ENCODE results near the gene CLN5. TPM values are rescaled to one million over a fixed set of nuclear protein-coding genes. Genes with fewer than 3 reads are reported as not detected.
A peak's percentile ranks its signal among the peaks of the same experiment; 100 is the strongest.

The CLN5 gene
- polyA plus RNA-seq, 3 donors from 2014 or later = 3.2 to 7.4 (median 7.0) TPM

DNA sequence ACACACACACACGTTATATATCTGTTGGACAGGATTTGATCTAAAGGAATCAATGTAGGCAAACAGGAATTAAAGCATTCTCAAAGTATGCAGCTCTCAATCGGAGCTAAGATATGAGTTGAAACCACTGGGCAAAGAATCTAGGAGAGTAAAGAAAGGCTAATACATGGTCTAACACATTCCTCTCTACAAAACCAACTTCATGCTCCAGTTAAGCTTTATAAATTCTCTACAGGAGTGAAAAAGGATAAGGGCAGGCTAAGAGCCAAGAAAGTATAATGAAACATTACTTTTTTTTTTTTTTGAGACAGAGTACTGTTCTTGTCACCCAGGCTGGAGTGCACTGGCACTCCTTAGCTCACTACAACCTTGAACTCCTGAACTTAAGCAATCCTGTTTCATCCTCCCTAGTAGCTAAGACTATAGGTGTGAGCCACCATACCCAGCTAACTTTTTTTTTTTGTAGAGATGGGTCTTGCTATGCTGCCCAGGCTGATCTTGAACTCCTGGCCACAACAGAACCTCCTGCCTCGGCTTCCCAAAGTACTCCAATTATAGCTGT is 24.5 kb downstream of the CLN5 start:
- Mint-ChIP-seq H3K27me3 (ENCODE audit: low read depth in 3 of 3) (peaks cover 0 to 1% (median 0%) of the 10 kb centered on the region in 3 donors), H3K36me3 (peaks cover 4 to 51% (median 24%) of the 10 kb centered on the region in 3 donors), H3K27ac (no peak overlapping the region), H3K4me3 (no peak overlapping the region), H3K9me3 (no peaks in the 10 kb centered on the region), H3K4me1 (peaks cover 18 to 79% of the 10 kb centered on the region in 2 donors)
- no peak for DNase-seq

GRCh38 chr13:77016888-77017623 is 25.2 kb downstream of the CLN5 start:
- Mint-ChIP-seq H3K36me3 (peaks cover 4 to 47% (median 24%) of the 10 kb centered on the region in 3 donors), H3K4me3 (no peak overlapping the region), H3K27ac (no peak overlapping the region), H3K9me3 (no peaks in the 10 kb centered on the region), H3K27me3 (ENCODE audit: low read depth in 3 of 3) (peaks cover 0 to 1% (median 0%) of the 10 kb centered on the region in 3 donors), H3K4me1 (peaks cover 24 to 81% of the 10 kb centered on the region in 2 donors)
- DNase-seq = no peak

DNA sequence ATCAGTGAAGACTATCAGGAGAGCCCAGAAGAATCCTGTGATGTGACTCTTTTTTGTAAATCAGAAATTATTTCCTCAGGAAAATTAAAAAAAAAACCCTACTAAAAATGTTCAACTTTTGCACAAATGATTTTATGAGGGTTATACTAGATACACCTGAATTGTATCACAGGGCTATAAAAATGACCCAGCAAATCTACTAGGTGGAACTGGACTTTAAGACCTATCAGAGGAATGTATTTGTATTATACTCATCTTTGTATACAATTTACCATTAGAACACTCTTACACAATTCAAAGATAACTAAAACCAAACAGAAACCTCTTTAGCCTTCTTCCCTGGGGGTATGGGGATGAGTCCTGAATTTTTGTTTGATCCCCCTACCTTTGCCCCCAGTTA is 27.9 kb downstream of the CLN5 start:
- Mint-ChIP-seq H3K27ac (no peak overlapping the region), H3K4me3 (no peak overlapping the region), H3K27me3 (ENCODE audit: low read depth in 3 of 3) (peaks cover 0 to 2% (median 0%) of the 10 kb centered on the region in 3 donors)

DNA sequence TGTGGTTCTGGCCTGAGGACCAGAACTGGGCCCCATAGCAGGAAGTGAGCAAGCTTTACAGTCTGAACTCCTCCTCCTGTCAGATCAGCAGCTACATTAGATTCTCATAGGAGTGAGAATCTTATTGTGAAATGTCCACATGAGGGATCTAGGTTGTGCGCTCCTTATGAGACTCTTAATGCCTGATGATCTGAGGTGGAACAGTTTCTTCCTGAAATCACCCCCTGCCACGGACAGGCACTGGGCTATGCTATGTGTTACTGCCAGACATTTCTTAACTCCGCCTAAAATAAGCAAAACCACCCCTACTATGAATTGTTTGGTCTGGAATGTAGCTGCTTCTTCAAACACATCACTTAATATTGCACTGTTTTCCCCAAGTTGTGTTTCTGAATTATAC is 30.5 kb downstream of the CLN5 start:
- peaks cover 2 to 13% (median 6%) of the 10 kb centered on the region in 3 donors for H3K27me3 Mint-ChIP-seq (ENCODE audit: low read depth in 3 of 3)
- H3K4me1 Mint-ChIP-seq = peaks cover 60 to 91% of the 10 kb centered on the region in 2 donors
- no peak overlapping the region for H3K4me3 Mint-ChIP-seq
- DNase-seq = no peak
- H3K36me3 Mint-ChIP-seq = peaks cover 0 to 10% (median under 1%) of the 10 kb centered on the region in 3 donors
- H3K27ac Mint-ChIP-seq = peak overlapping the region in 2 of 6 donors; percentile 23 to 41
- H3K9me3 Mint-ChIP-seq = no peaks in the 10 kb centered on the region

More for the DNA sequence above, 27.9 kb downstream of the CLN5 start:
- Mint-ChIP-seq H3K4me1 (peaks cover 45 to 81% of the 10 kb centered on the region in 2 donors), H3K9me3 (no peaks in the 10 kb centered on the region), H3K36me3 (peaks cover 0 to 23% (median 14%) of the 10 kb centered on the region in 3 donors)
- no peak for DNase-seq

GRCh38 chr13:77026255-77026860 is 34.5 kb downstream of the CLN5 start:
- Mint-ChIP-seq H3K27me3 (ENCODE audit: low read depth in 3 of 3) (peaks cover 7 to 13% (median 12%) of the 10 kb centered on the region in 3 donors), H3K27ac (peak overlapping the region; percentile 80 to 94 (median 92)), H3K9me3 (no peaks in the 10 kb centered on the region), H3K4me3 (peak overlapping the region; percentile 93 to 98 (median 96)), H3K4me1 (peaks cover 55 to 65% of the 10 kb centered on the region in 2 donors), H3K36me3 (peaks cover 0 to 3% (median 0%) of the 10 kb centered on the region in 3 donors)
- DNase-seq = peak; percentile 69 to 75 (median 72)

DNA sequence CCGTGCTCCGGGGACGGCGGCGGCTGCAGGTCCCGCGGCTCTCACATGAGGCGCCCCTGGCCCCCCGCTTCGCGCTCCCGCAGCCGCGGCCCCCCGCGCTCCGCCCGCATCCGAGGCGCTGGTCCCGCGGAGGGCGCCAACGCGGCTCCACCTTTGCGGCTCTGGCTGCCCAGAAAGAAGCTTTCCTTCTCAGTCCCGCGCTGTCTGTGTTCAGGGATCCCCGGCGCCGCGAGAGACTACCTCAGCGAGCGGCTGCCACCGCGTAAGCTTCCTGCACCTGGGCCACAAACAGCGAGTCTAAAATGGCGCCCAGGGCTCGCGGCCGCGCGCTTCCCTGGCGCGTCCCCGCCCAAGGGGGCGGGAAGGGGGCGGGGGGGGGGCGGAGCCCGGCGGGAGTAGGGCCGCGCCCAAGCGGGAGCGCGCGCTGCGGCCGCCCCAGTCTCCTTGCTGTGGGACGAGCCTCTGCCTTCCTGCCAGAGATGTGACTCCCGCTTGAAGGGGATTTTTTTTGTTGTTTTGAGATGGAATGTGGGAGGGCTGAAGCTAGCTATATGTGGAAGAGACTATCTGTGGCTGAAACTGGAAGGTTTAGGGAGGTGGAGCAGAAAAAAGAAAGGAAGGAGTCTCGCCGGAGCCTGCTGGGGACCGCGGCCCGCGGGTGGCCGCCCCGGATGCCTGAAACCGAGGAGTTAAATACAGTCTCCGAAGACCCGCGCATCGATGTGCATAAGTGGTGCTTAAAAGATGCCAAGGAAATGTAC is 35.2 kb downstream of the CLN5 start, which contains the start of gene FBXL3:
TSS of gene FBXL3 (minus strand) at position 299 of the 761 bp plus-strand sequence. CDS start 5,299 bp downstream, outside the sequence.
- peak within 1 kb of the TSS; percentile 95 to 100 (median 96) for H3K4me3 Mint-ChIP-seq
- peaks cover 49 to 58% of the 10 kb centered on the region in 2 donors for H3K4me1 Mint-ChIP-seq
- peaks cover 0 to 3% (median 0%) of the 10 kb centered on the region in 3 donors for H3K36me3 Mint-ChIP-seq
- DNase-seq = peak; percentile 79 to 83 (median 83)
- no peaks in the 10 kb centered on the region for H3K9me3 Mint-ChIP-seq
- H3K27me3 Mint-ChIP-seq (ENCODE audit: low read depth in 3 of 3) = peaks cover 8 to 13% (median 12%) of the 10 kb centered on the region in 3 donors
- peak within 1 kb of the TSS; percentile 89 to 99 (median 96) for H3K27ac Mint-ChIP-seq

GRCh38 chr13:77028202-77028601 is 36.3 kb downstream of the CLN5 start:
- Mint-ChIP-seq H3K27me3 (ENCODE audit: low read depth in 3 of 3) (peaks cover 9 to 13% (median 12%) of the 10 kb centered on the region in 3 donors), H3K4me3 (peak overlapping the region; percentile 93 to 100 (median 95)), H3K36me3 (peaks cover 0 to 3% (median 0%) of the 10 kb centered on the region in 3 donors), H3K27ac (peak overlapping the region in 2 of 6 donors; percentile 37 to 56), H3K4me1 (peaks cover 37 to 47% of the 10 kb centered on the region in 2 donors), H3K9me3 (no peaks in the 10 kb centered on the region)
- DNase-seq = no peak

DNA sequence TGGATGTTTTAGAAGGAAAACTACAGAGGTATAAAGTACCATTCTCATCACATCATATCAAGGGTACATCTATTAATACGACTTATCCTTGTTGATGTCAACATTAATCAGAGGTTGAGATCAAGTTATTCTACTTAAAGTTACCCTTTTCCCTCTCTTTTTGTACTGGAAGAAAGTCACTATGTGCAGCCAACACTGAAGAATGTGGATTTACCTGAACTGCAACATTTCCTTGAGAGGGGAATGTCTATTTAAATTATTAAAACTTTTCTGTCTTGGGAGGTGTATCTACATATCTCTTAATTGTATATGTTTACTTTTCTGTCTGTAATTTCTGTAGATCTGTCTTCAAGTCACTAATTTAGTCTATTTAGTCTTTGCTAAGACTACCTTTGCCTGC is 37.6 kb downstream of the CLN5 start:
- Mint-ChIP-seq H3K4me3 (no peak overlapping the region), H3K4me1 (peaks cover 26 to 34% of the 10 kb centered on the region in 2 donors), H3K9me3 (no peaks in the 10 kb centered on the region), H3K27me3 (ENCODE audit: low read depth in 3 of 3) (peaks cover 9 to 13% (median 12%) of the 10 kb centered on the region in 3 donors), H3K36me3 (peaks cover 0 to 3% (median 0%) of the 10 kb centered on the region in 3 donors), H3K27ac (no peak overlapping the region)
- DNase-seq = no peak

DNA sequence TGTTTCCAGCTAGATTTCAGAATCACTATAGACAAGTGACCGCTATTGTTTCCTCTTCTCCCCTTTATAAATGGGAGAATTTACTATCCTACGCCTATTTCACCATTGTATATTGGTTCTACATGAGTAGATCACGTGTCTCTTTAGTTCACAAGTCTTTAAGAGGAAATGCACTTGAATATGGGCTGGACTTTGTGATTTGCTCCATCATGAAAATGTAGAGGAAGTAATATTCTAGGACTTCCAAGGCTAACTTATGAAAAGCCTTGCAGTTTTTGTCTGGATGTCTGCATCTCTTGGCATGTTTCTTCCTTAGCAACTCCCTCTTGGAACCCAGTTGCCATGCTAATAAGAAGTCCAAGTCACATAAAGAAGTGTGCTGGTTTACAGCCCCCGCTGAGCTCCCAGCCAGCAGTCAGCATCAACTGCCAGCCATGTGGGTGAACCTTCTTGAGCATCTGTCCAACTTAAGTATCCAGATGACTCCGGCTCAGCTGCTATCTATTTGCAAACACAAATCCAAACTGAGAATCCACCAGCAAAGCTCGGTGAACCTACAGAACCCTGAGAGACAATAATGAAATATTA is 39.9 kb downstream of the CLN5 start:
- Mint-ChIP-seq H3K27ac (no peak overlapping the region), H3K9me3 (no peaks in the 10 kb centered on the region), H3K27me3 (ENCODE audit: low read depth in 3 of 3) (peaks cover 2 to 11% (median 9%) of the 10 kb centered on the region in 3 donors), H3K4me3 (no peak overlapping the region), H3K36me3 (peaks cover 0 to 3% (median 0%) of the 10 kb centered on the region in 3 donors), H3K4me1 (peaks cover 9 to 14% of the 10 kb centered on the region in 2 donors)
- no peak for DNase-seq

DNA sequence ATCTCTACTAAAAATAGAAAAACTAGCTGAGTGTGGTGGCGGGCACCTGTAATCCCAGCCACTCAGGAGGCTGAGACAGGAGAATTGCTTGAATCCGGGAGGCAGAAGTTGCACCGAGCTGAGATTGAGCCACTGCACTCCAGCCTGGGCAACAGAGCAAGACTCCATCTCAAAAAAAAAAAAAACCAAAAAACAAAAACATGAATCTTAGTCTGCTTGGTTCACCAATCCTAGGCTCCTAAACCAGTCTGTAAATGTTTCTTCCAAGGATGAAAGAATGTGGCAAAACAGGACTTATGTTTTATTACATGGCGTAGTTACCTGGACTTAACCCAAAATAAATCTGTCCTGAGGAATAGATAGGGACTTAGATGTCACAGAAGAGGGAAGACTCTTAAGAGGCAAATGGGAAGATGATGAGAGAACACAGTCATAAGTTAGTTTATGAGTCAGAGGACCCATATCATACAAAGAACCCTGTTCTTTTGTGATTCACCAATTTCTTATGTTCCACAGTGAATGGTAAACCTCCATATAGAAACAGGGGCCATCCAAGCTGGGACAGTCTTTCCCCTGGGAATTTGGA is 41.9 kb downstream of the CLN5 start:
- Mint-ChIP-seq H3K9me3 (no peaks in the 10 kb centered on the region), H3K27me3 (ENCODE audit: low read depth in 3 of 3) (peaks cover 0 to 2% (median 2%) of the 10 kb centered on the region in 3 donors), H3K27ac (no peak overlapping the region), H3K4me1 (no peaks in the 10 kb centered on the region), H3K36me3 (peaks cover 0 to 9% (median 0%) of the 10 kb centered on the region in 3 donors), H3K4me3 (no peak overlapping the region)
- no peak for DNase-seq

- Mint-ChIP-seq H3K27me3 (ENCODE audit: low read depth in 3 of 3) (peaks cover 0 to 2% (median 2%) of the 10 kb centered on the region in 3 donors), H3K9me3 (no peaks in the 10 kb centered on the region), H3K27ac (no peak overlapping the region), H3K4me1 (no peaks in the 10 kb centered on the region), H3K4me3 (no peak overlapping the region), H3K36me3 (peaks cover 0 to 7% (median 0%) of the 10 kb centered on the region in 3 donors)
- no peak for DNase-seq
Observed at GRCh38 chr13:77034881-77035280, 43.0 kb downstream of the CLN5 start.

DNA sequence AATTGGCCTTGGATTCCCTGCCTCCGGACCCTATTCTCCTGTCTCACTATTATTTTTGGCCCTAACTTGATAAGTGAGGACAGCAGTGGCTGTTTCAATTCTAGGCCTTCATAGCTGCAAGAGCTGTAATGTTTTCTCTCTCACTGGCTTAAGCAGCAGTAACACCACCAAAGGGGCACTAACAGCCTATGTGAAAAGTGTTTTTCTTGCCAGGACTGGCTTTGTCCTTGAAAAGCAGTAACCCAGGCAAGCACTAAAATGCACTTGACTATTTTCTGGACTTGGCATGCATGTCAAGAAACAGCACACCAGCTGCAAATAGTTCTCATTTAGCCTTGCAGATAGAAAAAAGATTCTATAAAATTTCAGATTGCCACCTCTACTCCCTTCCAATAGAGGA is 44.4 kb downstream of the CLN5 start:
- H3K4me1 Mint-ChIP-seq = no peaks in the 10 kb centered on the region
- no peak for DNase-seq
- H3K36me3 Mint-ChIP-seq = peaks cover 0 to 11% (median 0%) of the 10 kb centered on the region in 3 donors
- H3K9me3 Mint-ChIP-seq = no peaks in the 10 kb centered on the region
- peaks cover 0 to 2% (median 2%) of the 10 kb centered on the region in 3 donors for H3K27me3 Mint-ChIP-seq (ENCODE audit: low read depth in 3 of 3)
- H3K27ac Mint-ChIP-seq = no peak overlapping the region
- H3K4me3 Mint-ChIP-seq = no peak overlapping the region

Data from immature natural killer cell (primary cell).